Occipital lobe (tissue), 2 donors: ENCODE measurements around the gene SPEM3. TPM values are rescaled to one million over a fixed set of nuclear protein-coding genes. Genes with fewer than 3 reads are reported as not detected.

ENCODE experiments used
- DNase-seq: peaks from one replicate; lab custom pipeline; 2025; lab: John Stamatoyannopoulos, UW
- total RNA-seq: library from RNA; depleted of rRNA; stranded (reverse); fragments of >200 nt; gene quantifications from one replicate; pipeline ENCODE4 v1.2.3, GENCODE V29; 2014

Gene SPEM3
- total RNA-seq, 1 donor from 2014 or later: not detected

DNA sequence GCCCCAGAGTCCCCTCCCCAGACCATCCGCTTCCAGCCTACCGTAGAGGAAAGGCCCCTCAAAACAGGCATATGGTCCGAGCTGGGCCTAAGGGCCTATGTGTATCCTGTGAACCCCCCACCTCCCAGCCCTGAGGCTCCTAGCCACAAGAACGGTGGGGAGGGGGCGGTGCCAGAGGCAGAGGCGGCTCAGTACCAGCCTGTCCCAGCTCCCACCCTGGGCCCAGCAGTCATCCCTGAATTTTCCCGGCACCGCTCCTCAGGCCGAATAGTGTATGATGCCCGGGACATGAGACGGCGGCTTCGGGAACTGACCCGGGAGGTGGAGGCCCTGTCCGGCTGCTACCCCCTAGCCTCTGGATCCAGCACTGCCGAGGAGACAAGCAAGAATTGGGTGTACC is 7.5 kb upstream of the SPEM3 start:
- DNase-seq: no peak

DNA sequence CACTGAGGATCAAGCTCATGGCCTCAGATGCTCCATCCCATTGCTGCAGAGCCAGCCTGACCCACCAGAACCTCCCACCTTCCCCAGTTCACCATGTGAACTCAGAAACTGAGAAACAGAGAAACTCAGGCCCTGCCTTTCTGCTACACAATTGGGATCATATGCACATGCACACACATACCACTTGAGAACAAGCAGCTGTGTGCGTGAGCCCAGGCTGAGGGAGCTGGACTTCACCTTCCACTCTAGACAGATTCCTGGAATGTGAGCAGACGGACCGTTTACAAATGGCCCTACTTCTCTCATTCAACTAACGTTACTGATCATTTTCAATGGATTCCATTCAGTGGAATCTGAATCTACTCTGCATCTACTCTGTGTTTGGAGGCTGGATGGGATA is 5.0 kb upstream of the SPEM3 start:
- DNase-seq: no peak

- DNase-seq: no peak
Observed at GRCh38 chr17:7425316-7425715, 3.3 kb upstream of the SPEM3 start, which contains the start of gene SPEM2. TSS of gene SPEM2 (plus strand) at chr17:7425616. CDS start at chr17:7425689, 73 bp downstream.

- DNase-seq: no peak
Observed at GRCh38 chr17:7425756-7426155, 2.9 kb upstream of the SPEM3 start.

DNA sequence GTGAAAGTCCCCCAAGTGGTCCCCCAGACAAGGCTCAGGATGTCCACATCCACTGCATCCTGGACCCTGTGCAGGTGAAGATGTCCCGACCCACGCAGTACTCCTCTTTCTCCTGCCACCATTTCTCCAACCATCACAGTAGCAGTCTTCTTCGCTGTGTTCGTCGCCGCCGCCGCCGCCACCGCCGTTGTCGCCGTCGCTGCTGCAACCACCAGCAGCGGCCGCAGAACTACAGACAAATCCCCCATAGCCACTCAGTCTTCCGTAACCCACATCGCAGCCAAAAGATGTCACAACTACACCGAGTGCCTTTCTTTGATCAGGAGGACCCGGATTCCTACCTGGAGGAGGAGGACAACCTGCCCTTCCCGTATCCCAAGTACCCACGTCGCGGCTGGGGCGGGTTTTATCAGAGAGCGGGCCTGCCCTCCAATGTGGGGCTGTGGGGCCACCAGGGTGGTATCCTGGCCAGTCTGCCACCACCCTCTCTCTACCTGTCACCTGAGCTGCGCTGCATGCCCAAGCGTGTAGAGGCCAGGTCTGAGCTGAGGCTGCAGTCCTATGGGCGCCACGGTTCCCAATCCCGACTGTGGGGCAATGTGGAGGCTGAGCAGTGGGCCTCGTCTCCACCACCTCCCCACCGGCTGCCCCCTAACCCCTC is 2.3 kb upstream of the SPEM3 start:
- no peak for DNase-seq

DNA sequence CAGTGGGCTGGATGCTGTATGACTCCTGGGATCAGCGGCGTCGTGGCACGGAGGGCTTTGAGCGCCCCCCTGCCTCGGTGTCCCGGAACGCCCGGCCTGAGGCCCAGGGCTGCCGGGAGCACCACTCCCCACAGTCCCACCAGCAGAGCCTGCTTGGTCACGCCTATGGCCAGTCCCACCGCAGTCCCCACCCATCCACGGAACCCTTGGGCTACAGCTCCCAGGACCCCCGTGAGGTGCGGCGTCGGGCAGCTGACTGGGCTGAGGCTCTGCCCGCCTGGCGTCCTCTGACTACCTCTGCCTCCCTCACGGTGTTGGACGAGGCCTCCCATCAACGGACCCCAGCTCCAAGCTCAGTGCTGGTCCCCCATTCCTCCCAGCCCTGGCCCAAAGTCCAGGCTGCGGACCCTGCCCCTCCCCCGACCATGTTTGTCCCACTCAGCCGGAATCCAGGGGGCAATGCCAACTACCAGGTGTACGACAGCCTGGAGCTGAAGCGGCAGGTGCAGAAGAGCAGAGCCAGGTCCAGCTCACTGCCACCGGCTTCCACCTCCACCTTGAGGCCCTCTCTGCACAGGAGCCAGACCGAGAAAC is 1.7 kb upstream of the SPEM3 start:
- DNase-seq: no peak

DNA sequence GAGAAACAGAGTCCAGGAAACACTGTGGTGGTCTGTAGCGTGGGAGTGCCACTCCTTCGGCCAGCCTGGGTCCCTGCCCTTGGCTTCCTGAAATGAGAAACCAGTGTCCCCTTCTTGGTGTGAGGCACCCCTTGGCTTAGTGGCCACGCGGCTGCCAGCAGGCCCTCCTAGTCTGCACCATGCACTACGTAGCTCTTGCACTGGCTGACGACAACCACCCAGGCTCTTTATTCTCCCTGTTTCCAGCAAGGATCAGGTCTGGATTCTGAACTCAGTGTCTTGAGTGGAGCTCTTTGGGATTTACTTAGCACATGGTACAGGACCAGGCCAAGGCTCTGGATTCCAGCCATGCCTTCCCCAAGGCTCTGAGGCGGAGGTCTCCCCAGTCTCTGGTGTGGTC is 1.1 kb upstream of the SPEM3 start:
- no peak for DNase-seq

DNA sequence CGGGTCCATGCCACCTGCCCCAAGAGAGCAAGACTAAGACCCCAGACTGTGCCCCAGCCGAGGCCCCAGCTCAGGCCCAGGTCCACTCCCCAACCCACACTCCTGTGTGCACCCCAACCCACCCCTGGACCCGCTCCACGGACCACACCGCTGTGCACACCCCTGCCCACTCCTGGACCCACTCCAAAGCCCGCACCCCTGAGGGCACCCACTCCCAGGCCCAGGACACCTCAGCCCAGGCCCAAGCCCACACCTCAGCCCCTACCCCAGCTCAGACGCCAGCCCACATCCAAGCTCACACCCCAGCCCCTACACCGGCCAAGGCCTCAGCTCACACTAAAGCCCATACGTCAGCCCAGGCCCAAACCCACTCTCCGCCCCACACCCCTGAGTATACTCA is 1.1 kb downstream of the SPEM3 start:
- no peak for DNase-seq

GRCh38 chr17:7431231-7431630 is 2.6 kb downstream of the SPEM3 start:
- DNase-seq: no peak

DNA sequence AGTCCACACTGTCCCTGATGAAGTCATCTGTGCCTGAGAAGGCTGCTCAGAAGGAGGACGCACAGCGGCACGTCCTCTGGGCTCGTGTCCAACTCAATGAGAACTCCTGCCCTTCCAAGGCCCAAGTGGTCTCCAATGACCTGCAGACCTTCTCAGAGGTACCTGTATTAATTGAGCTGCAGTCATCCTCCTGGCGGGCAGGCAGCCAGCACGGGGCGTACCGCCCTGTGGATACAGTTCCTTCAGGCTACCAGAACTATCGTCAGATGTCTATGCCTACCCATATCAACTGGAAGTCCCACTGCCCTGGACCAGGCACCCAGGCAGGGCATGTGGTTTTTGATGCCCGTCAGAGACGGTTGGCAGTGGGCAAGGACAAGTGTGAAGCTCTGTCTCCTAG is 3.6 kb downstream of the SPEM3 start:
- no peak for DNase-seq

DNA sequence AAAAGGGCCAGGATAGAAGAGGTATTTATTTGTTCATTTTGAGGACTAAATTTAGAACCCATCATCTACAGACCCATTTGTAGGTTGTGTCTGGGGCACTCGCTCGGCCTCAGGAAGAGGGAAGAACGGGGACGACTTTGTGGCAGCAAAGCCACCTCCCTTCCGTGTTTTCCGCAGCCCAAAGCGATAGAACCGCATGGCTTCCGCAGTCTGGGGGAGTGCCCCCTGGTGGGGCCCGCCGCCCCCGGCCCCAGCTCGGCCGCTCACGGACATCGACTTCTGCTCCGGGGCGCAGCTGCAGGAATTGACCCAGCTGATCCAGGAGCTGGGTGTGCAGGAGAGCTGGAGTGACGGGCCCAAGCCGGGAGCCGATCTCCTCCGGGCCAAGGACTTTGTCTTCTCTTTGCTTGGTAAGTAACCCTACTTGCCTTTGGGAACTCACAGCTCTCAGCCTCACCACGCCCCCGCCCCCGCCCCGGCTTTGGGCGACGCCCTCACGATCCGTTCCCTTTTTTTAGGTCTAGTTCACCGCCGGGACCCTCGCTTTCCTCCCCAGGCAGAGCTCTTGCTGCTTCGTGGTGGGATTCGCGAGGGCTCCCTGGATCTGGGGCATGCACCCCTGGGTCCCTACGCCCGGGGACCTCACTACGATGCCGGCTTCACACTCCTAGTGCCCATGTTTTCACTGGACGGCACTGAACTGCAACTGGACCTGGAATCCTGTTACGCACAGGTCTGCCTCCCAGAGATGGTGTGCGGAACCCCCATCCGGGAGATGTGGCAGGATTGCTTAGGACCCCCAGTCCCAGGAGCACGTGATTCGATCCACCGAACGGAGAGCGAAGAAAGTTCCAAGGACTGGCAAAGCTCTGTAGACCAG is 7.3 kb downstream of the SPEM3 start:
- DNase-seq: no peak

DNA sequence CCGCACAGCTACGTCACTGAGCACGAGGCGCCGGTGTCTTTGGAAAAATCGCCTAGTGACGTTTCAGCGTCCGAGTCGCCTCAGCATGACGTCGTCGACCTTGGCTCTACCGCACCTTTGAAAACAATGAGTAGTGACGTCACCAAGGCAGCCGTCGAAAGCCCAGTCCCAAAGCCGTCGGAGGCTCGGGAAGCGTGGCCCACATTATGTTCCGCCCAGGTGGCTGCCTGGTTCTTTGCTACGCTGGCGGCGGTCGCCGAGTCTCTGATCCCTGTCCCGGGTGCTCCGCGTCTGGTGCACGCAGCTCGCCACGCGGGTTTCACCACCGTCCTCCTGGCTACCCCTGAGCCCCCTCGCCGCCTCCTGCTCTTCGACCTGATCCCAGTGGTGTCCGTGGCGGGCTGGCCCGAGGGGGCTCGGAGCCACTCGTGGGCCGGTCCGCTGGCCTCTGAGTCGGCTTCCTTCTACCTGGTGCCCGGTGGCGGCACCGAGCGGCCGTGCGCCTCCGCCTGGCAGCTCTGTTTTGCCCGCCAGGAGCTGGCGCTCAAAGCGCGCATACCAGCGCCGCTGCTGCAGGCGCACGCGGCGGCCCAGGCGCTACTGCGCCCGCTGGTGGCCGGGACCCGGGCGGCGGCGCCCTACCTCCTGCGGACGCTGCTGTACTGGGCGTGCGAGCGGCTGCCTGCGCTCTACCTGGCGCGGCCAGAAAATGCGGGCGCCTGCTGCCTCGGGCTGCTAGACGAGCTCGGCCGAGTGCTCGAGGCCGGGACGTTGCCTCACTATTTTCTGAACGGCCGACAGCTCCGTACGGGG is 8.1 kb downstream of the SPEM3 start:
- no peak for DNase-seq

DNA sequence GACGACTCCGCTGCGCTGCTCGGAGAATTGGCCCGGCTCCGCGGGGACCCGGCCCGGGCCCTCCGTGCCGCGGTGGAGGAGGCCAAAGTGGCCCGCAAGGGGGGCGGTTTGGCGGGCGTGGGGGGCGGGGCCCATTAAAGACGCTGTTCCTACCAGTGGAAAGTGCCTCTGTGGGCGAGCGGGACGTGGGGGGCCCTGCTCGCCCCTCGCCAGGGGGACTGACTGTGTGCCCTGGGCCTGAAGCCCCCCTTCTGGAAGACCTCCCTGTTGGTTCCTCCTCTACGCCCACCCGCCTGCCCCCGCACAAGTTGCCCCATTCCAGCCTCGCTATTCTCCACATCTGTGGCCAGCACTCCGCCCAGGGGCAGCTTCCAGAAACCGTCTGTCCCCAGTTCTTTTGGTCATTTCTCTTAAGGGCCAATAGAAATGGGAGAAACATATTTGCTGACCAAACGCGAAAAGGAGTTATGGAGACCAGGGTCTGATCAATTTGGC is 8.8 kb downstream of the SPEM3 start:
- no peak for DNase-seq

DNA sequence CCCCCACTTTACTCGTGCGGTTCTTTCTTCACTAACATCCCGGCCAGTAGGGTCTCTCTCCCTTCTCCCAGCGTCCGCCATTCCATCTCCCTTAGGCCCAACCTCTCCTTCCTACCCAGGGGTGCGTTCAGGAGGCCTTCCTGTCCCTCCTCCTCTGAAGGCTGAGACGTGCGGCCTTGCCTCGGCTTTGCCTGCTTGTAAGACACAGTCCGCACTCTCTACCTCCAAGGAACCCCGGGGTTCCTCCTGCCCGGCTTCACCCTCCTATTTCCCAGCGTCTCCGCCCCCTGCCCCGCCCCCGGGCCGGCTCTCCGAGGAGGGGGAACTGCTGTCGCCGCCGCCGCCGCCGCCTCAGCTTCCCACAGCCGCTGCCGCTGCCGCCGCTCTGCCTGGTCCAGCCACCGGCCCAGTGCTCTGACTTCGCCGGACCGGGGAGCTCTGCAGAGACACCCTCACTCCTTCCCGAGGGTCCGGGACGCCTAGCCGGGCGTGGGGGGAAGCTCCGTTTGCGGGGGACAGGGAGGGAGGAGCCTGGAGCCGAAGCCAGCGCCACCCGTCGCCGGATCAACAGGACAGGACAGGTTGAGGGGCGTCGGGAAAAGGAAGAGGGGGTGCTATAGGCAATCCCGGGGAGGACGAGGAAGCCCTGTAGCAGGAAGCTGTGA is 9.4 kb downstream of the SPEM3 start:
- DNase-seq: no peak

DNA sequence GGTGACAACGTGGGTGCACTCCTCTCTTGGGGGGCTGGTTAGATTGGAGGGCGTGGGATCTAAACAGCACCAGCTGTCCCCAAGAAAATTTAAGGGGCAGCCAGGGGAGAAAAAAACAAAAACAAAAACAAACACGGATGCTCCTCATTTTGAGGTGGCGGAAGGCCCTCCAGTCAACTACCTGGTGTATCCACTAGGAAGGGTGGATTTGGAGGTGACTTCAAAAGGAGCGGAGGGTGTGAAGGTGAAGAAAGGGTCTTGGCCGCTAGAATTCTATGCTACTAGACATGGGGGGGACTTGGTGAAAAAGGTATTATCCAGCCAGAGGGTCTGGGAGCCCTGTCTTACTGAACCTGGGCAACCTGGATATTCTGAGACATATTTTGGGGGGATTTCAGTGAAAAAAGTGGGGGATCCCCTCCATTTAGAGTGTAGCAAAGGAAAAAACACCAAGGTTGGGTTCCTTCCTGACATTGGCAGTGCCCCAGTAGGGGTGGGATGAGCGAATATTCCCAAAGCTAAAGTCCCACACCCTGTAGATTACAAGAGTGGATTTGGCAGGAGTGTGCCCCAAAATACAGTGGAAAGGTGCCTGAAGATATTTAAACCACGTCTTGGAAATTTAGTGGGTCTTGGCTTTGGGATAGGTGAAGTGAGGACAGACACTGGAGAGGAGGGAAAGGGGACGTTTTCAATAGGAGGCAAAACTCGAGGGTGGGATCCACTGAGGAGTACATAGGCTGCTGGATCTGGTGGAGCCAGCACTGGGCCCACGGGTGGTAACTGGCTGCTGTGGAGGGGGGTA is 10.2 kb downstream of the SPEM3 start:
- no peak for DNase-seq

GRCh38 chr17:7439462-7440112 is 10.9 kb downstream of the SPEM3 start, which contains the start of gene FGF11:
TSS of gene FGF11 (plus strand) at chr17:7439512. CDS start at chr17:7439621, 109 bp downstream.
- no peak for DNase-seq

- no peak for DNase-seq
Observed at GRCh38 chr17:7440113-7440833, 11.6 kb downstream of the SPEM3 start.

DNA sequence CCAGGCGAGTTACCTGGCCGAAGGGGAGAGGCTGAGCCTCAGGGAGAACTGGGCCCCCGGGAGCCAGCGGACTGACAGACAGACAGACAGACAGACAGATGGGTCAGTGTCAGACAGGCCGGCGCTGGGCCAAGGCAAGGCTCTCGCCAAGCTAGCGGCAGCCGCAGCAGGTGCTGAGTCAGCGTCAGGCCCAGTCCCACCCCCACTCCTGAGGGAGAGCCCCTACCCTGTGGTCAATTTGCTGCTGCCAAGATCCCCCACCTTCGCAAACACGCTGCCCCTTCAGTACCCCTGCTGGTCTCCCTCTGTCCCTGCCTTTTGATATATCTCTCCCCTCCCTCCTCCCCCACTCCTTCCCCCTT is 12.2 kb downstream of the SPEM3 start:
- no peak for DNase-seq

- DNase-seq: no peak
Observed at GRCh38 chr17:7441266-7441665, 12.6 kb downstream of the SPEM3 start.
